CD4-positive, alpha-beta T cell treated with Interleukin-17A for 4 hours (primary cell): ENCODE measurements around the gene FGF6.
"Not testable (repeated sequence)": the region's sequence is repeated elsewhere in the genome, so short reads cannot be mapped to it uniquely, and the experiment has no call there.

ENCODE experiments used
- DNase-seq: peaks from one replicate; pipeline ENCODE4 v3.0.0-alpha.2; 2020; ENCODE audit warnings: mixed read lengths

Gene FGF6

GRCh38 chr12:4417455-4417854, 28.2 kb downstream of the FGF6 start:
- DNase-seq = no peak

GRCh38 chr12:4416276-4416675, 29.3 kb downstream of the FGF6 start:
- no peak for DNase-seq

DNA sequence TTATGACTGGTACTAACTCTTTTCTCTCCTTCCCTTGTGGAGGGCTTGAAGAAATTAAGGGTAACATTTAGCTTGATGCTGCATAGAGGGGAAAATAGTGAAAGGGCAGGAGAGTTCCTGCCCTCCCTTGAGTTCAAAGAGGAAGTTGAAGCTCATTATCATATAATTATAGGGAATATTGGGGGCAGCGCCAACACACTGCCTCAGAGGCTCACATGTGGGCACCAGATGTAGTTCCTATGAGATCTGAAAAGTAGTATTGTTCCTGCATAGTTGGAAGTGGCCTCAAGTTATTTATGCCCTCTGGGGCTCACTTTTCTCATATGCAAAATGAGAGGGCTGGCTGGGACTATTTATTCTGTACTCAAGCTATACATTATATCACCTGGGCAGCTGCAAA, 33.1 kb downstream of the FGF6 start:
- DNase-seq = no peak

GRCh38 chr12:4412056-4412455, 33.6 kb downstream of the FGF6 start:
- DNase-seq = no peak

DNA sequence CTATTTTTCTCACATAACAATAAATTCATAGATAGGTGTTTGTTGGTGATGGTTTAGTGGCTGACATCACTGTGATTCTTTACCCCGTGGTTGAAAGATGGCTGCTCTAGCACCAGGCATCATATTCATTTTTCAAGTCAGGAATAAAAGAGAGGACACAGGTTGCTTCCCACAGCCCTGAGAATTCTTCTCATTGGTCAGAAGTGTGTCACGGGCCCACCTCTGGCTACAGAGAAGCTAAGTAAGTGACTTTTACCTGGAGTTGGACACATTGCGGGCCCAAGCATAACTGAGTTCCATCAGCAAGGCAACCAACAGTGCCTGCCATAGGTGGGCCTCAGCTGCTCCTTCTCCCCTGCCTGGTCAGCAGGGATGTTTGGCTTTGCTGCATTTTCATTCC, 38.5 kb downstream of the FGF6 start:
- no peak for DNase-seq

DNA sequence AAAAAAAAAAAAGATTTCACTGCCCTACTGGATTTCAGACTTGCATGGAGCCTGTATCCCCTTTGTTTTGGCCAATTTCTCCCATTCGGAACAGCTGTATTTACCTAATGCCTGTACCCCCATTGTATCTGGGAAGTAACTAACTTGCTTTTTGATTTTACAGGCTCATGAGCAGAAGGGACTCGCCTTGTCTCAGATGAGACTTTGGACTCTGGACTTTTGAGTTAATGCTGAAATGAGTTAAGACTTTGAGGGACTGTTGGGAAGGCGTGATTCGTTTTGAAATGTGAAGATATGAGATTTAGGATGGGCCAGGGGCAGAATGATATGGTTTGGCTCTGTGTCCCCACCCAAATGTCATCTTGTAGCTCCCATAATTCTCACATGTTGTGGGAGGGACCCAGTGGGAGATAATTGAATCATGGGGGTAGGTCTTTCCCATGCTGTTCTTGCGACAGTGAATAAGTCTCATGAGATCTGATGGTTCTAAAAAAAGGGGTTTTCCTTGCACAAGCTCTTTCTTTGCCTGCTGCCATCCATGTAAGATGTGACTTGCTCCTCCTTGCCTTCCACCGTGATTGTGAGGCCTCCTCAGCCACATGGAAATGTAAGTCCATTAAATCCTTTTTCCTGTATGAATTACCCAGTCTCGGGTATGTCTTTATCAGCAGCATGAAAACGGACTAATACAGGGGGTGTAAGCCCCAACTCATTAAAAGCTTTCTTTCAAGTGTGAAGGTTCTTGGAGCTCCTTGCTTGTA, 40.6 kb downstream of the FGF6 start:
- not testable (repeated sequence) for DNase-seq

GRCh38 chr12:4402996-4403395, 42.6 kb downstream of the FGF6 start:
- no peak for DNase-seq

GRCh38 chr12:4401117-4401516, 44.5 kb downstream of the FGF6 start:
- no peak for DNase-seq

- DNase-seq = no peak
Observed at GRCh38 chr12:4395818-4396217, 49.8 kb downstream of the FGF6 start.

GRCh38 chr12:4393211-4393610, 52.4 kb downstream of the FGF6 start:
- DNase-seq = no peak

DNA sequence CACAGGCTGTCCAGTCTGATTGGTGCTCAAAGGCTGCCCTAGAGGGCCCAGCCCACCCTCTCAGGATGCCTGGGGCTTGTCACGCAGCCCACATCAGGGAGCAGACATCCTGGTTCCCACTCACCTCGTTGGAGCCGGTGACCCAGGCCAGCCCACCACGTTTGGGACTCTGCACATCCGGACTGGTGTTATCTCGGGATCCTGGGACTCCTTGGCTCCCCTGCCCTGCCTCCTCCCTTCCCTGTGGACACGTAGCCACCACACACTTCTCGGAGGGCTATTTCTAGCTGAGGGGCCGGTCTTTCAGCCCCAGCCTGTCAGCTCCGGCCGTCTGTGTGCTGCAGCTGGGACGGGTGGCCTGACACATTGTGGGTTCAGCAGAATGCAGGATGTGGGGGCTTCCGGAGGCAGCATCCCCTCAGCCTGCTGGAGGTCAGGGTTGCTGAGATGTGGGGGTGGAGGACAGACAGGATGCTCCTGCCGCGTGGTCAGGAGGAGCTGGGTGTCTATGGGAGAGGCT, 53.3 kb downstream of the FGF6 start:
- DNase-seq = no peak

GRCh38 chr12:4388662-4389061, 57.0 kb downstream of the FGF6 start:
- DNase-seq = no peak

DNA sequence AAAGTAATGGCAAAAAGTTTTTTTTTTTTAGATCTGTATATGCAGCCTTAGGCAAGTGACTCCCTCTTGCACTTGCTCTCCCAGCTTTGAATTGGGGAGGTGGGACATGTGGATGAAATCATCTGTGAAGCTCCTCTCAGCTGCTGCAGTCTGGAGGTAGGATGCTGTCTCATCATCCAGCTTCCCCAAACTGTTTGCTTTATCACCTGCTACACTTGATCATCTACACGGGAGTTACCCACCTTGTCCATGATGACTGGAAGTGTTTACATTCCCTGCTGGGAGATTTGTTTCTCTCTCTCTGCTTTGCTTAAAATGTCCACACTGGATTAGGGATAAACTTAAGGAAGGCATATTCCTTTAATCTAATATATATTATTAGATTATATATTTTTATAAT, 57.6 kb downstream of the FGF6 start:
- DNase-seq = no peak

GRCh38 chr12:4387607-4388006, 58.0 kb downstream of the FGF6 start:
- DNase-seq = no peak

DNA sequence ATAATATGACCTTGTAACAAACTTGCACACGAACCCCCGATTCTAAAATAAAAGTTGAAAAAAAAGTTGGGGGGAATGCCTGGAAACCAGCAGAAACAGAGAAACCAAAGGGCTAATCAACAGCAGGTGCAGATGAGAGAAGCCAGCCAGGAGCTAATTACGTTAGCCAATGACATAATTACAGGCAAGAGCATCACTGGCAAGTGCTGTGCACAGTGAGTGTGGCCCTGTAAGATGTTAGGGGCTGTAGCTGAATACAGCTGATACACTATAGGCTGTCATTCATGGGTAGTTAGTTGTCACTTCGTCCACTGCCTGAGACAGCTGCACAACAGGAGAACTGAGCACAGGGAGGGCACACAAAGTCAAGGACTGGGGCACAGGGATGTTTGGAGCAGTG, 58.8 kb downstream of the FGF6 start:
- no peak for DNase-seq
